ENCODE measurements around the gene C1orf198. TPM values are rescaled to one million over a fixed set of nuclear protein-coding genes. Genes with fewer than 3 reads are reported as not detected.
"Not testable (repeated sequence)": the region's sequence is repeated elsewhere in the genome, so short reads cannot be mapped to it uniquely, and the experiment has no call there.

The C1orf198 gene
- total RNA-seq, 1 donor from 2014 or later: 85.2 TPM

DNA sequence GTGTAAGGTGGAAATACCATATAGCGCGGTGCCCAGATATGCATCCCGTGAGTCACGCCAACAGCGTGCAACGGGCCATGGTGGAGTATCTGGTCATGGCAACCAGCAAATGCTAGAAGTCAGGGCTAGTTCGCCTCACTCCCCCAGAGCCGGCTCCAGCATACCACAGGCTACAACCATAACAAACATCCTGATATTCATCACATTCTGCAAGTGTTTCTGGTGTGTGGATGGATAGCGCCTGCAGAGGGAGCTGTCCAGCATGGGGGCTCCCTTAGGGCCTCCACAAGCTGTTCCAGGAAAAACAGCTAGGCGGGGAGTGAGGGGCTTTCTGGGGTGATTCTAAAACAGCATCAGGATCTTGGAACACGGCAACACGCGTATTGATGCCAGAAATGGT is 6.8 kb downstream of the C1orf198 start:
- no peak for DNase-seq (ENCODE audit: low spot score)

DNA sequence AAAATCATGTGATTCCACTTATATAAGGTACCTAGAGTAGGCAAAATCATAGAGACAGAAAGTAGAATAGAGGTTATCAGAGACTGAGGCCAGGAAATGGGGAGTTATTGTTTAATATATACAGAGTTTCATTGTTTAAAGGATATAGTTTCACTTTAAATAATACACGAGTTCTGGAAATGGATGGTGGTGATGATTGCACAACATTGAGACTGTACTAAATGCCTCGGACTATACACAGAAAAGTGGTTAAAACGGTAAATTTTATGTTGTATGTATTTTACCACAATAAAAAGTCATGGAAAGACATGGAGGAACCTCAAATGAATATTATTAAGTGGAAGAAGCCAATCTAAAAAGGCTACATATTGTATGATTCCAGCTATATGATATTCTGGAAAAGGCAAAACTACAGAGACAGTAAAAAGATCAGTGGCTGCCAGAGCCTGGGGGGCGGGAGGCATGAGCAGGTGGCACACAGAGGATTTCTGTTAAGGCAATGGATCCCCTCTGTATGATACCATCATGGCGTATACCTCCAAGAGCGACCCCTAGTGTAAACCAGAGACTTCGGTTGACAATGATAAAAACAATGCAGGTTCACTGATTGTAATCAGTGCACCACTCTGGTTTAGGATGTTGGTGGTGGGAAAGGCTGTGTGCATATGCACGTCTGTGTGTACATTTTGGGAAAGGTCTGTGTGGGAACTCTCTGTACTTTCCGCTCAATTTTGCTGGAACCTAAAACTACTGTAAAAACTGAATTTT is 7.5 kb downstream of the C1orf198 start:
- no peak for DNase-seq (ENCODE audit: low spot score)

DNA sequence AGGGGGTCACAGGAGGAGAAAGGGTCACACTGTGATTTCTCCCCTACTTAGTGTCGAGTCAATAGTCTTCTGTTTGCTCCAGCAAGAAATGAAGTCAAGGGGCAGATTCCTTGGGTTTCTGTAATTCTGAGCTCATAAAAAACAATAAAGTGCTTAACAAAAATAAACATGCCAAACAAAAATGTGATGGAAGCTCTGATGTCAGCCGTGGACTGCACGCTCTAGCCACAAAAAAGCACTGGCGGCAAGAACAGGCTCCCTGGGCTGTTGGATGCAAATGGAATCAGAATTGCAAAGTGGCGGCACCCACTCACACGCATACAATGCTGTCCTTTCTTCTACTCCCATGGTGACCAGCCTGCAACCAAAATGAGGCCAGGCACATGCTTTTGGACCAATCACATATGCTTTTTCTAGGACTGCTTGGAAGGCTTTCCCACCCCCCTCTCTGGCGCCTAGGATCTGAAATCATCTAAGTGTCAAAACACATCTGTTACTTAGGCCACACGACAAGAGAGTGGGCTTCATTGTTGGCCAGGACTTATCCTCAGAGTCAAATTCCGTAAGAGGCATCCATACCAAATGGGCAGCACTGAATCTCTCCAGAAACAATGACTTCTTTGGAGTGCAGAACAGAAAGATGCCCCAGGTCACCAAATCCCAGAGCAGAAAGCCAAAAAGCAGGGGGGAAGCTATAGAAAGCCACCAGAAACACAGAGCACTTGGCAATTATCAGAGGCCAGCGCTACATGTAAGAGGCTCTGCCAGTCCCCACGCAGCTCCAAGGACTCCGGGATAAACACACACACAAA is 9.2 kb downstream of the C1orf198 start:
- peak; percentile 46 for DNase-seq (ENCODE audit: low spot score)

DNA sequence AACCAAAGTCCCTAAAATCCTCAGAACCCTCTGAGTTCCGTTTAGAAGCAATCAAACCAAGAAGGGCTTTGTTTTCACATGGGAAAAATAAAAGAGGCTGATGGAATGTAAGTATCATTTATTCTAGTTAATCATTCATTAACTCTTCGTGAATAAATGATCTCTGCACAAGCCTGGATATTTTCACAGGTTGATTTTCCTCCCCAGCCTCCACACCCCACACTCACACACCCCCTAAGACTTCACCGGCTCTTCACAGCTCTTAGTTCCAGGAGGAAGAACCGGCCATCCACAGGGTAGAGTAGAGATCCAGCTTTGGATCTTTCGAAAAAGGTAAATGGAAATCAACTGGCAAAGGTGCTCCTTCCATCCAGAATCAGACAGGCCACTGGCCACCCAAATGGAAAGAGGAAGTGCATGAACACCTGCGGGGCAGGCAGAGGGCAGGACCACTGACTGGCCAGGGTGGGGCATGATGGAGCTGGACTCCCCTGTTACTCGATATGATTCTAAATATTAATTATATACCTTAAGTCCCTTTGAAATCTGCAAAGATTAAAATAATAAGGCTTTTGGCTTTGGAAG is 10.0 kb downstream of the C1orf198 start:
- no peak for DNase-seq (ENCODE audit: low spot score)

DNA sequence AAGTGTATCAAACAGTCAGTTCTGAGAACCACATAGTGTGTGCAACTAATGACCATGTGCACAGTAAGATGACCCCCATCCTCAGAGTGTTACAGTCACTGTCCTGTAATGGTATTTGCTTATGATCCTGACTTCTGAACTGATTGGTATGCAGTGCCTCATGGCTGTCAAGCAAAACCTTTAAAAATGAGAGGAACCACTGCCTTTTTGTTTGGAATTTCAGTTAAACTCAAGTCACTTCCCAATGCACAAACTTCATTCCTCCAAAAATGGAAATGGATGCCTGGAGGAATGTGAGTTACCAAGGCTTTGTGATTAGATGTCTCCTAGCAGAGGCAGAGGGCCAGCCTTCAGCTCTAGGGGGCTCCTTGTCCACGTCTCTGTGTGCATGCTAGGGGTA is 10.5 kb downstream of the C1orf198 start:
- DNase-seq (ENCODE audit: low spot score): peak; percentile 58

DNA sequence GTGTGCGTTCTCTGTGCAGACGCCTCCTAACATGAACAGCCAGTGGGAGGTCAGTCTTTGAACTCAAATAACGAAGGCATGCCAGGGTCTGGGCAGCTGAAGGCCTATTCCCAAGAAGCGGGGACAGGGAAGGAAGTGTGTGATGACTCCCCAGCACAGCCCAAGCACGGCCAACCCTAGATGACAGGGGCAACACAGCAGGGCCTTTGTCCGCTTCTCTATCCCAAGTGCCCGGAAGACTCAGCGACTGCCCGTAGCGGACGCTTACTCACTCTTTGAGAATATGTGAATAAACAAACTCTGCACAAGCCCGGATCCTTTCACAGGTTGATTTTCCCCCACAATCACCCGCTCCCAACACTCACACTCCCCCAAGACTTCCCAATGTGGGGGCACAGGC is 11.2 kb downstream of the C1orf198 start:
- peak; percentile 11 for DNase-seq (ENCODE audit: low spot score)

DNA sequence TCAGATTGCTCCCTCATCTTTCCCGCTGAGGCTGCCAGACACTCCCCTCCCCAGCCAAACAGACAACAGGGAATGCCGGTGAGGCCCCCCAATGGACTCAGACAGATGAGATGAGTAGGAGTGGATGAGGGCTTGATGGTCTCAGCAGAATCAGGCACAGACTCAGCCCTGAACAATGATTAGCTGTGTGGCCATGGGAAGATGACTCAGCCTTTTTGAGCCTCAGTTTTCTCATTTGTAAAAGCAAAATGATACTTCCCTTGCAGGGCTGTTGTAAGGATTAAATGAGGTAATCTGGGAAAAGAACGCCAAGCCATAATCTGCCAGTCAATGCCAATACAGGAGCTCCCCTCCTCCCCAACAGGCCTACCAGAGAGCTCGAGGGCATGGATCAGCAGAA is 12.4 kb downstream of the C1orf198 start:
- no peak for DNase-seq (ENCODE audit: low spot score)

DNA sequence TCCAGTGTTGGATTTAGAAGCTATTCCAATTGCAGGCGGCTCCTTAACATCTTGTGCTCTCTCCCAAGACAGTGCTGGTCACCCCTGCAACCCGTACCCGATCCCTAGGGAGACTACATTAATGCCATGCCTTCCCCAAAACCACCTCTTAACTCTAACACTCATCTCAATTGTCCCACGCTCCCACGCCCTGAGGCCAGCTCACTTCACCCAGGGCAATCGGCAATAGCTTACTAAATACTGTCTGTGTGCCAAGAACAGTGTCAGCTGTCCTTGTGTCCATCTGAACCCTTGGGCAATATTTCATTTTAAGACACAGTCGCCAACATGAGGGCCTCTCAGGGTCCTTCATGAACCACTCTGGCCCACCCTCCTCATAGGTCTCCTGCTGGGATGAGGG is 13.9 kb downstream of the C1orf198 start:
- DNase-seq (ENCODE audit: low spot score): no peak

DNA sequence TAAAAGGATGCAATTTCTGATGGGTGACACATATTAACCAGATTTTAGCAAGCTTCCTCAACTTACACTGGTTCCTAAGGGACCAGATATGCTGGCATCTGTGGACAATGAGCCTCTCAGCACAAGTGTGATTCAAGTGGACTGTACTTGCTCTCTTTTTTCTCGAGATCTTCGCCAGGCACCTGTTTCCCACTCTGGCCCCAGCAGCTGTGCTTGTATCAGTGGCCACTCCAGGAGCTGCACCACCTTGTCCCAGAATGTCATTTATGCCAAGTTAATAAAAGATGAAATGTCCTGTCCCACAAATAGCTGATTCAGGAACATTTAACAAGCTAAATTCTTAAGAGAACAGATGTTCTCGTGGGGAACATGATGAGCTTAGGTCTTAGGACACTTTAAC is 14.6 kb downstream of the C1orf198 start:
- no peak for DNase-seq (ENCODE audit: low spot score)

DNA sequence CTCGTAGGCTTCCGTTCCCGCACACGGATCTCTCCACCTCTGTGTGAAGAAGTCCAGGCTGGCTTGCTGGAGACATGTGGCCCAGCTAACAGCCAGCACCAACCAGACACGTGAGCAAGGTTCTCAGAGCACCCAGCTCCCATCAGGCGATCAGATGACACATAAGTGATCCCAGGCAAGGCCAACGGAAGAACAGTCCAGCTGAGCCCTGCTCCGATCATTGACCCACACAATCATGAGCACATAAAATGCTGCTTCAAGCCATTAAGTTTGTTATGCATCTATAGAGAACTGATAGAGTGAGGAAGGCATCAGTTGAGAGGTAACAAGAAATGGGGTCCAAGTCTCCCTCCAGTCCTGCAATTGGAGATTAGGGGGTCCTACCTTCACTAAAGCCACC is 15.4 kb downstream of the C1orf198 start:
- DNase-seq (ENCODE audit: low spot score): no peak

DNA sequence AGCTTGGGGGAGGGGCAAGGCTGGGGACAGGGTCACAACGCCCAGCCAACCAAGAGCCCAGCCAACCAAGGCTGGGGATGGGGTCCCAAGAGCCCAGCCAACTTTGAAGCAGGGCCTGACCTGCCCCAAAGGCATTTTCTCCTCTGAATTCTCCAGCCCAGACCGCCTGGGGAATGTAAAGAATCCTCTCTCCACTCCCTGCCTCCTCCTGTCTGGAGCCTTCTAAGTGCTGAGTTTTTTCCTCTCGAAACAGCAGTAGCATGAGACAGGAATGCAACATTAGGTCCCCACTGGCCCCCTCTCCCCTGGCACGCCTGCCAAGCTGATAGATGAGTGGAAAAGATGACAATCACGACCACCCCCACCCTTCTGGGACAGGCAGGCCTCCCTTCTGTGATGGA is 17.0 kb downstream of the C1orf198 start:
- DNase-seq (ENCODE audit: low spot score): peak; percentile 87

DNA sequence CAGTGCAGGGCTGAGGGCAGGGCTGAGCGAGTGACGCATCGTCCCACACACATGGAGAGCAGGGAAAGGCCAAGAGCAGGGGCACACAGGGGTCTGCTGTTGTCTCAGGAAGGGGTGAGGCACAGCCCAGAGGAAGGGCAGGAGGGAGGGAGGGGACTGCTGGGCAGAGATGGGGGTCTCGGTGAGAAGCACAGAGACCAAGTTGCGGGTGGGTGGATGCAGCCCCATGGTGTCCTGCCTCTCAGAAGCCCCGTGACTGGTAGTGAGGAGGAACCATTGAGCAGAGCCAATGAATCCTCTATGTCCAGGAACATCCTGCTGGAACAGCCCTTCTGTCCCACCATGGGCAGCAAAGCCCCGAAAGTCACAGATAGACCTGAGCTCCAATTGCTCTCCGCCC is 17.8 kb downstream of the C1orf198 start:
- no peak for DNase-seq (ENCODE audit: low spot score)

DNA sequence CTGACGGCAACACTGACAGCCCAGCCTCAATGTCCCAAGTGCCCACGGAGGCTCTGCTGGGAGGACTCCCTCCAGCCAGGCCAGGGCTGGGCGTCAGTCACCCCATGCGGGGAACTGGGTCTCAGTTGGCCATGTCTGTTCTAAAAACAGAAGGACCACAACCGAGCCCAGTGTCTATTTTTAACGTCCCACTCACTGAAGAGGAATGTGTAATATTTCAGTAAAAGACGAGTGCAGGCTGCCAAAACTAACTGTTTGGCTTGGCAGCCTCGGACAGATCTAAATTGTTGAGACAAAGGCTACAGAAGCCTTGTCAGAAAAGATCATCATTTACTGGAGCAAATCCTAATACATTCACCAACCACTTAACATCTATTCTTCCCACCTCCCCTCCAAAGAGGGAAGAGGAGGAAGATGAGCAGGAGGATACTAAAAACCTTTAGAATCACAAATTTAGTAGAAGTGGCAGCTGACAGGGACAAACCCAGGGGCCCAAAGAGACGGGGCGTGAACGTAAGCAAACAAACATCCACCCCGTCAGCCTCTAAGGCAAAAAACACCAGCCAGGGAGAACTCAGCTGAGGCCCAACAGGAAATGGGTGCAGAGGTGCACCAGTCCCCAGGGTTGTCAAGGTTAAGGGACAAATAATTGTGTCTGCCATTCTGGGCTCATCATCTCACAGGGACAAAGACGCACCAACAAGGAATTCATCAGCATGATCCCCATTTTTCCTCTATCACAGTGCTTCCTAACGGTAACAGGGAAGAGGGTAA is 18.7 kb downstream of the C1orf198 start:
- DNase-seq (ENCODE audit: low spot score): peak; percentile 95

DNA sequence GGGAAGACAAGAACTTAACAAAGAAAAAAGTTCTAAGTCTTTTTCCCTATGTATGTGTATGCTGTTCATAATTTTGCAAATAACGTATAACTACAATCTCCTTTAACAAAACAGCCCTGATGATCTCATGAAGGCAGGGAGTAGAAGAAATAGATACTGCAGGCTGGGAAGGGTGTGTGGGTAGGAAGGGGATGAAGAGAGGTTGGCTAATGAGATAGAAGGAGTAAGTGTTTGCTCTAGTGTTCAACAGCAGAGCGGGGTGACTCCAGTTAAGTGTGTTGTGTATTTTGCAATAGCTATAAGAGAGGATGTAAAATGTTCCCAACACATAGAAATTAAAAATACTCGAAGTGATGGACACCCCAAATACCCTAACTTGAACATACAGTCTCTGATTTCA is 20.1 kb downstream of the C1orf198 start:
- DNase-seq (ENCODE audit: low spot score): no peak

DNA sequence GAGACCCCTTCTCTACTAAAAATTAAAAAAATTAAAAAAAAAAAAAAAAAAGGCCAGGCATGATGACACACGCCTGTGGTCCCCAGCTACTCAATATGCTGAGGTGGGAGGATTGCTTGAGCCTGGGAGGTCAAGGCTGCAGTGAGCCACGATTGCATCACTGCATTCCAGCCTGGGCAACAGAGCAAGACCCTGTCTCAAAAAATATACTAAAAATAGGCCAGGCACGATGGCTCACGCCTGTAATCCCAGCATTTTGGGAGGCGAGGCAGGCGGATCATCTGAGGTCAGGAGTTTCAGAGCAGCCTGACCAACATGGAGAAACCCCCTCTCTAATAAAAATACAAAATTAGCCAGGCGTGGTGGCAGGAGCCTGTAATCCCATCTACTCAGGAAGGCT is 23.1 kb downstream of the C1orf198 start:
- not testable (repeated sequence) for DNase-seq (ENCODE audit: low spot score)

DNA sequence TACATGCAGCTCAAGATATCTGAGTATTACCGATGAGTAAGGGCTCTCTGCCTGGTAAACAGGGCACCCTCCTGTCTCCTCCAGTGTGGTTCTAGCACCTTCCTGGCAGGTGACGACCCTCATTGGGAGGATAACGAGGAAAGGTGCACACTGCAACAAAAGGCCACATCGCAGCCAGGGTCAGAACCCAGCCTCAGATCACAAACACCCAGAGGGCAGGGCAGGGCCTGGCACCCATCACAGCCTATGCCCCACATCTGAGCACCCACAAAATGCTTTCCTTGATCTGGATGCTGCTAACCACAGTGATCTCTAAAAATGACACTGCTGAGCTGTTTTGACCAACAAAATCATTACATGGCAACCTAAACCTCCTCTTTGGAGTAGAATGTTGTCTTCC is 23.8 kb downstream of the C1orf198 start:
- DNase-seq (ENCODE audit: low spot score): no peak

DNA sequence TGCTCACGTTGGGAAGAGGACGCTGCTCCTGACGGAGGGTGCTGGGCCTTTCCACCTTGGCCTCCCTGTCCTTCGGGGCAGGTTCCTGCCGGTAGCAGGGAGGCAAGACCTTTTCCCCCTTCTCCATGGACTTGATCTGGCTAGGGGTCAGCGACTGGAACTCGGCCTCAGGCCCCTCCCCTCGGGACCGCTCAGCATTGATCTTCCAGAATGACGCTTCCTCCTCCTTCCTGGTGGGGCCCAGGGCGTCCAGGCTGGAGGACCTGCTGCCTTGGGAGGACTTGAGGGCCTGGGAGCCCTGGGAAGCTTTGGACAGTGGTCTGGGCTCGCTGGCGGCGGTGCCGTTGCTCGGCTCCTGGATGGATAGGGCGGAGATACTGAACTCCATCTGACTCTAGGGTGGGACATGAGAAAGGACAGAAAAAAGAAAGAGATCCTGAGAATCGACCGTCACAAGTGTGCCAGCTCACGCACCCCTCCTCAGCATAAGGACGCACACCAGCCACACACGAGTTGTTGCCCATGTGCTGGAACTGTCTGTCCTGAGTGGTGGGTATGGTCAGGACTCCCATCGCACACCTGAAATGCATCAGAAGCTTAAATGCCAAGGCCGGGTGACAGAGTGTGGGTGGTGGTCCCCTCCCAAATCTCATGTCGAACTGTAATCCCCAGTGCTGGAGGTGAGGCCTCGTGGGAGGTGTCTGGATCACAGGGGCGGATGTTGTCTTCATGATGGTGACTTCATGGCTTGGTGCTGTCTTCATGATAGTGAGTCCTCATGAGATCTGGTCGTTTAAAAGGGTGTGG is 24.6 kb downstream of the C1orf198 start:
- no peak for DNase-seq (ENCODE audit: low spot score)

DNA sequence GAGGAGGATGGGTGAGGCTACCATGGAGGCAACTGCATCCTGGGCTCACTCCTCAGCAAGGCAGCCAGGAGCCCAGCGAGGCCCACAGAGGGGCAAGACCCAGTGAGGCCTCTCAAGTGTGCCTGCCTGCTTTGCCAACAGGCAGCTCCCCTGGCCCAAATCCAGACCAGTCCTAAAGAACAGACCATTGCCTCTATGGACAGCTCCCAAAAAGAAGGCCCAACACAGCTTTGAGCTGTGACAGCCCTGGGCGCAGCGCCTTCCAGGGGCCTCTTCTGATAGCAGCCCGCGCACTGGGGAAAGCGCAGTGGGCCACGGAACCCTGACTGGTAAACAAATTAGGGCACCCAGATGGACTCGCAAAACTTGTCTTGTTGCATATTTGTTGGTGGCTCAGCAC is 25.5 kb downstream of the C1orf198 start:
- DNase-seq (ENCODE audit: low spot score): no peak

DNA sequence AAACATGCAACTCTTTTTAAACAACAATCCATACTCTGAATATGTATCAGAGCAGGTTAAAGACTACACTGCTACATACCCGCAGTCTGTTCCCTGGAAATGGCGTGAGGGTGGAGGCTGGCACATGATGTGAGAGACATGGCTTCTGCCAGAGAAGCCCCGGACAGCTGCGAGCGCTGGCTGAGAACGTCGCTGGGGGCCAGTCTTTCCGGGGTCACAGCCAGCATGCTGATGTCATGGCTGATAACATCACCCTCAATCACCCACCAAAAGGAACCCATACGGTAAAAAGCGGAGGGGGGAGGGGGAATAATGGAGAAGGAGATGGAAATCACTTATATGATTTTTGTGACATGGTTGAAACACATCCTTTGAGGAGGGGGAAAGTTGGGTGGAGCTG is 29.1 kb downstream of the C1orf198 start:
- DNase-seq (ENCODE audit: low spot score): no peak

DNA sequence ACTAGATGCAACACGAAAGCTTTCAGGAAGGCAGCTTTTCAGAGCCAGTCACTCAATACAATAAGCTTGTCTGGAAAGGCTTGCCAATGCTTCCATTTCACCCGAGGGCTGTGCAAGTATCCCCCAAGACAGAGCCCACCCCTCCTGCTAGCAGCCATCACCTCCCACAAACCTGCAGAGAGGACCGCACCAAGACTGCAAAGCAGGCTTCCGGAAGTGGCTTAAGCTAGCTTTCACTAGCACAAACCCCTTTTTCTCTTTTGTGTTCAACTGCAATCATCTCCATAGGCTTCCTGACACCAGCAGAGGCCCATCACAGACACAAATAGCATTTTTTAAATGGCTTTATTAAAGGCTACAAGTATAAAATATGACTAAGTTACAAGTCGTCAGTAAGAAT is 31.5 kb downstream of the C1orf198 start:
- no peak for DNase-seq (ENCODE audit: low spot score)

DNA sequence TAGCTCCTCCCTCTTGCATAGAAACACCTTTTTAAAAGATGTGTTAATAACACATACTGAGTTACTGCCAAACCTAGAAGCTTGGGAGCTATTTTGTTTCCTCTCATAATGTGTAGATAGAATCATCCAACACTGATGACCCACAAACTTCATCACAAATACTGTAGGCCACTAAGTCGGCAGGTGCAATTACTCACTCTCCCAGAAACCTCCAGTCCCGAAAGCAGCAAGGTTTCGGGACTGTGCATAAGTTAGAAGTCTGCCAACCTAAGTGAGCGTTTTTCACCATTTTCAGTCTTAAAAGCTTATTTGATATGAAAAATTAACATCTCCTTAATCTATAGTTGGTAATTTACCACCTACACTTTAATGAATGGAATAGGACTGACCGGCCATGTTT is 32.0 kb downstream of the C1orf198 start:
- no peak for DNase-seq (ENCODE audit: low spot score)

Data from umbilical cord (tissue), 2 donors.